HG03025 (cell line): ENCODE results near the gene SGK1.
"Not testable (repeated sequence)": the region's sequence is repeated elsewhere in the genome, so short reads cannot be mapped to it uniquely, and the experiment has no call there.

ENCODE experiments used
- ATAC-seq: cut with Tn5 transposase; IDR thresholded peaks from one replicate; pipeline ENCODE4 v1.9.1; 2021; ENCODE audit warnings: mild to moderate bottlenecking, moderate library complexity; ENCODE audit not compliant: unreplicated experiment, low FRiP score

Gene SGK1

GRCh38 chr6:134233180-134233955, 84.5 kb downstream of the SGK1 start:
- ATAC-seq: no peak

- ATAC-seq: no peak
These were observed 87.0 kb downstream of the SGK1 start for GRCh38 chr6:134230940-134231339.

- ATAC-seq: no peak
These were observed 87.7 kb downstream of the SGK1 start for GRCh38 chr6:134230087-134230700.

GRCh38 chr6:134229520-134229919, 88.4 kb downstream of the SGK1 start:
- ATAC-seq: no peak

GRCh38 chr6:134223796-134224420, 94.0 kb downstream of the SGK1 start:
- no peak for ATAC-seq

GRCh38 chr6:134221250-134221649, 96.7 kb downstream of the SGK1 start:
- no peak for ATAC-seq

- no peak for ATAC-seq
These were observed 100.1 kb downstream of the SGK1 start for GRCh38 chr6:134217798-134218140.

GRCh38 chr6:134217105-134217797, 100.7 kb downstream of the SGK1 start:
- ATAC-seq: no peak

GRCh38 chr6:134216301-134217010, 101.5 kb downstream of the SGK1 start:
- ATAC-seq: no peak

GRCh38 chr6:134213410-134213809, 104.5 kb downstream of the SGK1 start:
- ATAC-seq: not testable (repeated sequence)

GRCh38 chr6:134211297-134211696, 106.6 kb downstream of the SGK1 start:
- ATAC-seq: no peak

- ATAC-seq: no peak
These were observed 110.5 kb downstream of the SGK1 start for GRCh38 chr6:134207421-134207820.

- no peak for ATAC-seq
These were observed 112.5 kb downstream of the SGK1 start for GRCh38 chr6:134205366-134205765.

- ATAC-seq: not testable (repeated sequence)
These were observed 113.2 kb downstream of the SGK1 start for GRCh38 chr6:134204759-134205158.

- no peak for ATAC-seq
These were observed 113.9 kb downstream of the SGK1 start for GRCh38 chr6:134204031-134204430.

- no peak for ATAC-seq
These were observed 116.2 kb downstream of the SGK1 start for GRCh38 chr6:134201716-134202115.

GRCh38 chr6:134199848-134200606, 117.9 kb downstream of the SGK1 start:
- no peak for ATAC-seq

GRCh38 chr6:134198093-134198492, 119.8 kb downstream of the SGK1 start:
- ATAC-seq: no peak

- not testable (repeated sequence) for ATAC-seq
These were observed 120.2 kb downstream of the SGK1 start for GRCh38 chr6:134197685-134198084.
